ENCODE measurements around the gene PNP. TPM values are rescaled to one million over a fixed set of nuclear protein-coding genes. Genes with fewer than 3 reads are reported as not detected.
"Not testable (repeated sequence)": the region's sequence is repeated elsewhere in the genome, so short reads cannot be mapped to it uniquely, and the experiment has no call there.

Gene PNP
- total and polyA plus RNA-seq, 11 donors: 4.2 to 38.5 (median 10.5) TPM

GRCh38 chr14:20441461-20441860 is 27.7 kb upstream of the PNP start:
- peaks cover 0 to 6% (median 0%) of the 10 kb centered on the region in 9 donors for H3K27me3 ChIP-seq
- no peaks in the 10 kb centered on the region for H3K9me3 ChIP-seq
- WGBS, 4 donors: 86 to 91% (median 88%) methylated on average over 2 of the region's 2 CpGs
- ATAC-seq (no peak), DNase-seq (no peak)
- peaks cover 0 to 16% (median 9%) of the 10 kb centered on the region in 9 donors for H3K36me3 ChIP-seq
- TF ChIP-seq POLR2A (IDR thresholded peaks at IDR 0.05) (no peak), CTCF (IDR thresholded peaks at IDR 0.05) (no peak)
- no peak overlapping the region for H3K4me3 ChIP-seq
- intact Hi-C loops (cut with DNase I): no loop called here
- H3K27ac ChIP-seq: no peak overlapping the region
- H3K4me1 ChIP-seq: peaks cover 0 to 28% (median 0%) of the 10 kb centered on the region in 12 donors

GRCh38 chr14:20443650-20444049 is 25.6 kb upstream of the PNP start:
- intact Hi-C loops (cut with DNase I); H3K27ac ChIP-seq; H3K27me3 ChIP-seq; ATAC-seq; H3K9me3 ChIP-seq; H3K4me3 ChIP-seq; DNase-seq: not testable (repeated sequence)
- Histone ChIP-seq H3K4me1 (peaks cover 0 to 28% (median 0%) of the 10 kb centered on the region in 12 donors), H3K36me3 (peaks cover 0 to 38% (median 31%) of the 10 kb centered on the region in 9 donors)
- 85 to 100% (median 92%) methylated on average over 2 to 3 of the region's 4 CpGs for WGBS, 4 donors

GRCh38 chr14:20446889-20447288 is 22.3 kb upstream of the PNP start:
- WGBS, 4 donors: 92 to 97% (median 96%) methylated on average over 5 of the region's 5 CpGs
- no peak overlapping the region for H3K4me3 ChIP-seq
- H3K27ac ChIP-seq: no peak overlapping the region
- TF ChIP-seq POLR2A (IDR thresholded peaks at IDR 0.05) (no peak), CTCF (IDR thresholded peaks at IDR 0.05) (no peak)
- intact Hi-C loops (cut with DNase I): no loop called here
- H3K4me1 ChIP-seq: peaks cover 0 to 13% (median 0%) of the 10 kb centered on the region in 12 donors
- H3K9me3 ChIP-seq: no peaks in the 10 kb centered on the region
- H3K27me3 ChIP-seq: no peaks in the 10 kb centered on the region
- no peak for ATAC-seq
- DNase-seq: no peak
- H3K36me3 ChIP-seq: peaks cover 0 to 70% (median 63%) of the 10 kb centered on the region in 9 donors

- not testable (repeated sequence) for H3K27me3 ChIP-seq, H3K4me3 ChIP-seq, ATAC-seq, H3K27ac ChIP-seq, DNase-seq, H3K9me3 ChIP-seq
- 93 to 95% (median 93%) methylated on average over 8 of the region's 8 CpGs for WGBS, 4 donors
- intact Hi-C loops (cut with DNase I): loop anchor here in 7 of 10 donors (5.0 to 10.0 kb wide), 8 partner anchors 36 to 232 kb away; partner anchors contain the start of genes CCNB1IP1 (in 2 of the 7), PARP2 (in 2 of the 7), ANG (in 1 of the 7) and RNASE4 (in 1 of the 7)
- H3K36me3 ChIP-seq: peaks cover 0 to 73% (median 63%) of the 10 kb centered on the region in 9 donors
- H3K4me1 ChIP-seq: peaks cover 0 to 34% (median 21%) of the 10 kb centered on the region in 12 donors
Measured at GRCh38 chr14:20452831-20453230, 16.4 kb upstream of the PNP start.

- H3K4me1 ChIP-seq: peaks cover 0 to 53% (median 26%) of the 10 kb centered on the region in 12 donors
- WGBS, 4 donors: 0 to 1% (median 0%) methylated on average over 42 to 56 of the region's 56 CpGs
- peak; percentile 95 to 97 (median 96) for ATAC-seq
- no peaks in the 10 kb centered on the region for H3K9me3 ChIP-seq
- TF ChIP-seq CTCF (IDR thresholded peaks at IDR 0.05): peak in 1 of 12 donors; percentile 6
- TF ChIP-seq POLR2A (IDR thresholded peaks at IDR 0.05): peak in 1 of 2 donors; percentile 89
- H3K27ac ChIP-seq: peak within 1 kb of the TSS; percentile 88 to 98 (median 93)
- no peaks in the 10 kb centered on the region for H3K27me3 ChIP-seq
- peak; percentile 98 to 99 (median 99) for DNase-seq
- H3K36me3 ChIP-seq: peaks cover 0 to 73% (median 63%) of the 10 kb centered on the region in 9 donors
- peak within 1 kb of the TSS; percentile 71 to 92 (median 81) for H3K4me3 ChIP-seq
- intact Hi-C loops (cut with DNase I): loop anchor here (1.0 to 10.0 kb wide), 15 partner anchors 37 to 230 kb away; partner anchors contain the start of genes PARP2 (in 6 of the 10), TEP1 (in 6 of the 10), CCNB1IP1 (in 2 of the 10) and RNASE4 (in 2 of the 10)
Measured at GRCh38 chr14:20454516-20455354, 14.5 kb upstream of the PNP start, which contains the start of the genes APEX1 and OSGEP. Gene APEX1 (plus strand): TSS chr14:20455226. CDS start chr14:20455646, 420 bp downstream. Gene OSGEP (minus strand): TSS chr14:20454812. CDS start chr14:20454683, 129 bp downstream.
